Stomach (tissue), 4 donors: ENCODE measurements around the gene GAS6.

ENCODE experiments used
- EP300 ChIP-seq: sonication (generic); formaldehyde crosslinking; IDR thresholded peaks from one replicate; pipeline ENCODE4 v1.6.1; 2017; ENCODE audit warnings: antibody characterized with exemption
- POLR2A ChIP-seq, 4 donors: fragments of 450-650 bp; IDR thresholded peaks; one replicate each; pipeline ENCODE4 v1.6.1; 2016; ENCODE audit warnings: antibody characterized with exemption in 4 of 4, control low read depth in 2 of 4, mild to moderate bottlenecking in 1 of 4, moderate library complexity in 1 of 4
- POLR2AphosphoS5 ChIP-seq, 3 donors: sonication (generic); formaldehyde crosslinking; IDR thresholded peaks; one replicate each; pipeline ENCODE4 v1.6.1; 2016; ENCODE audit warnings: antibody characterized with exemption in 3 of 3
- TF ChIP-seq, protein P1 (sequence below), 7 experiments: fragments of 450-650 bp in 4 of 7; fragments of 200-600 bp in 3 of 7; sonication (generic) in 3 of 7; IDR thresholded peaks; one replicate each; pipeline ENCODE4 v1.5.1; 2016 to 2019; ENCODE audit warnings: antibody characterized with exemption in 7 of 7, control low read depth in 2 of 7, mild to moderate bottlenecking in 1 of 7

DNA sequence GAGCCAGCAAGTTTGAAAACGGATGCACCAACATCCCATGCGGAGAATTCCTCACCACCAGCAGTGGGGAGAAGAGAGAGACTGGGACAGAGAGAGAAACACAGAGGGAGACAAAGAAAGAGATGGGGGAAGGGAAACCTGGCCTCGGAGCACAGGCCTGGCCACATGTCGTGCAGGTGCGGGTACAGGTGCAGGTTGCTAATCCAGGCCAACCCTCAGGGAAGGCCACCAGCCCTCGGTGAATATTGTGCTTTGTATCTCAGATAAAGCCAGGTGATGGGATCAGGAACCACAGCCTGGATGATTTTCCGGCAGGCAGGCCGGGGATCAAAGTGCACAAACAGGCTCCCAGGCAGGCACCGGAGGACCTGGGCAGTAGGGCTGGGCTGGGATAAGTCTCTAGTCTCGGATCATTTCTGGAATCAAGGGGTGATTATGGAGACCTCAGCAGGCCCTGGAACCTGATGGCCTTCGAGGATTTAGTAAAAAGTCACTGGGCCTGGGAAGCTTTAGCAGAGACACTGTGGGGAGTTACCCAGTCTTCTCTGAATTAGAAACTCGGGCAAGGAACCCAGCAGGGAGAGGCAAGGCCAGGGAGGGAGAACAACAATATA, 3.7 kb downstream of the GAS6 start:
- TF ChIP-seq, protein P1, sequence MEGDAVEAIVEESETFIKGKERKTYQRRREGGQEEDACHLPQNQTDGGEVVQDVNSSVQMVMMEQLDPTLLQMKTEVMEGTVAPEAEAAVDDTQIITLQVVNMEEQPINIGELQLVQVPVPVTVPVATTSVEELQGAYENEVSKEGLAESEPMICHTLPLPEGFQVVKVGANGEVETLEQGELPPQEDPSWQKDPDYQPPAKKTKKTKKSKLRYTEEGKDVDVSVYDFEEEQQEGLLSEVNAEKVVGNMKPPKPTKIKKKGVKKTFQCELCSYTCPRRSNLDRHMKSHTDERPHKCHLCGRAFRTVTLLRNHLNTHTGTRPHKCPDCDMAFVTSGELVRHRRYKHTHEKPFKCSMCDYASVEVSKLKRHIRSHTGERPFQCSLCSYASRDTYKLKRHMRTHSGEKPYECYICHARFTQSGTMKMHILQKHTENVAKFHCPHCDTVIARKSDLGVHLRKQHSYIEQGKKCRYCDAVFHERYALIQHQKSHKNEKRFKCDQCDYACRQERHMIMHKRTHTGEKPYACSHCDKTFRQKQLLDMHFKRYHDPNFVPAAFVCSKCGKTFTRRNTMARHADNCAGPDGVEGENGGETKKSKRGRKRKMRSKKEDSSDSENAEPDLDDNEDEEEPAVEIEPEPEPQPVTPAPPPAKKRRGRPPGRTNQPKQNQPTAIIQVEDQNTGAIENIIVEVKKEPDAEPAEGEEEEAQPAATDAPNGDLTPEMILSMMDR (IDR thresholded peaks at IDR 0.05), result no peak
- TF ChIP-seq POLR2AphosphoS5 (IDR thresholded peaks at IDR 0.05), result no peak
- TF ChIP-seq EP300, result no peak
- TF ChIP-seq POLR2A (IDR thresholded peaks at IDR 0.05), result no peak
